Measurements from ENCODE around the gene MLF2. TPM values are rescaled to one million over a fixed set of nuclear protein-coding genes. Genes with fewer than 3 reads are reported as not detected.
A peak's percentile ranks its signal among the peaks of the same experiment; 100 is the strongest.

Gene MLF2
- total RNA-seq, 3 donors from 2014 or later (not counting 1 experiment from before 2014, with no cell fraction given): 114 to 117 (median 116) TPM

GRCh38 chr12:6757028-6757690 lies 4.2 kb upstream of the MLF2 start:
- ATAC-seq: no peak
- peaks cover 5 to 18% of the 10 kb centered on the region in 2 donors for H3K4me1 Mint-ChIP-seq
- no peaks in the 10 kb centered on the region for H3K9me3 Mint-ChIP-seq
- no peak for TF ChIP-seq CTCF (IDR thresholded peaks at IDR 0.05)
- no peaks in the 10 kb centered on the region for H3K36me3 Mint-ChIP-seq
- WGBS (ENCODE audit: insufficient coverage): 93% methylated on average over 8 of the region's 8 CpGs
- H3K27ac Mint-ChIP-seq: no peak overlapping the region
- Histone ChIP-seq H3K4me1 (ENCODE audit: control insufficient read depth, insufficient read depth, low read length) (peaks cover 10% of the 10 kb centered on the region), H3K36me3 (ENCODE audit: control insufficient read depth, insufficient read depth, low read length) (no peaks in the 10 kb centered on the region), H3K4me3 (ENCODE audit: low read length) (no peak overlapping the region), H3K9me3 (ENCODE audit: control insufficient read depth, insufficient read depth, low read length) (no peaks in the 10 kb centered on the region), H3K27ac (ENCODE audit: low read length) (no peak overlapping the region), H3K27me3 (ENCODE audit: control insufficient read depth, insufficient read depth, low read length) (no peaks in the 10 kb centered on the region)
- no peak overlapping the region for H3K4me3 Mint-ChIP-seq
- no peak for DNase-seq
- intact Hi-C loops (cut with micrococcal nuclease): no loop called here
- H3K27me3 Mint-ChIP-seq (ENCODE audit: low read depth in 2 of 2): peaks cover 0 to 28% of the 10 kb centered on the region in 2 donors

- Histone ChIP-seq H3K36me3 (ENCODE audit: control insufficient read depth, insufficient read depth, low read length) (peaks cover 24% of the 10 kb centered on the region), H3K27me3 (ENCODE audit: control insufficient read depth, insufficient read depth, low read length) (no peaks in the 10 kb centered on the region), H3K4me3 (ENCODE audit: low read length) (no peak overlapping the region), H3K9me3 (ENCODE audit: control insufficient read depth, insufficient read depth, low read length) (no peaks in the 10 kb centered on the region), H3K27ac (ENCODE audit: low read length) (no peak overlapping the region), H3K4me1 (ENCODE audit: control insufficient read depth, insufficient read depth, low read length) (peaks cover 16% of the 10 kb centered on the region)
- Mint-ChIP-seq H3K9me3 (no peaks in the 10 kb centered on the region), H3K36me3 (no peaks in the 10 kb centered on the region), H3K27ac (peak overlapping the region in 1 of 2 donors; percentile 95), H3K4me3 (no peak overlapping the region), H3K27me3 (ENCODE audit: low read depth in 2 of 2) (peaks cover 0 to 18% of the 10 kb centered on the region in 2 donors), H3K4me1 (peaks cover 5 to 34% of the 10 kb centered on the region in 2 donors)
- DNase-seq: no peak
- no peak for TF ChIP-seq CTCF (IDR thresholded peaks at IDR 0.05)
- intact Hi-C loops (cut with micrococcal nuclease): loop anchor here (5.0 kb wide), 2 partner anchors 73 to 147 kb away; partner anchors contain the start of genes CHD4 and P3H3
- WGBS (ENCODE audit: insufficient coverage): 94% methylated on average over 2 of the region's 2 CpGs
- no peak for ATAC-seq
Observed at GRCh38 chr12:6754411-6754810, 1.5 kb upstream of the MLF2 start.

- Histone ChIP-seq H3K36me3 (ENCODE audit: control insufficient read depth, insufficient read depth, low read length) (peaks cover 29% of the 10 kb centered on the region), H3K4me3 (ENCODE audit: low read length) (peak overlapping the region; percentile 78), H3K27ac (ENCODE audit: low read length) (peak overlapping the region; percentile 93), H3K27me3 (ENCODE audit: control insufficient read depth, insufficient read depth, low read length) (no peaks in the 10 kb centered on the region), H3K4me1 (ENCODE audit: control insufficient read depth, insufficient read depth, low read length) (peaks cover 16% of the 10 kb centered on the region), H3K9me3 (ENCODE audit: control insufficient read depth, insufficient read depth, low read length) (no peaks in the 10 kb centered on the region)
- H3K4me1 Mint-ChIP-seq: peaks cover 5 to 34% of the 10 kb centered on the region in 2 donors
- ATAC-seq (no peak), DNase-seq (no peak)
- intact Hi-C loops (cut with micrococcal nuclease): loop anchor here (1.0 to 5.0 kb wide), 7 partner anchors 10 to 147 kb away; partner anchors contain the start of genes CHD4, ING4, P3H3 and SPSB2
- TF ChIP-seq CTCF (IDR thresholded peaks at IDR 0.05): peak; percentile 94
- WGBS (ENCODE audit: insufficient coverage): 2% methylated on average over 7 of the region's 7 CpGs
- H3K9me3 Mint-ChIP-seq: no peaks in the 10 kb centered on the region
- H3K4me3 Mint-ChIP-seq: peak overlapping the region; percentile 95
- no peaks in the 10 kb centered on the region for H3K36me3 Mint-ChIP-seq
- H3K27me3 Mint-ChIP-seq (ENCODE audit: low read depth in 2 of 2): peaks cover 0 to 18% of the 10 kb centered on the region in 2 donors
- peak overlapping the region; percentile 95 to 97 for H3K27ac Mint-ChIP-seq
Observed at GRCh38 chr12:6753772-6754356, 923 bp upstream of the MLF2 start.
